Activated CD8-positive, alpha-beta memory T cell treated with anti-CD3 and anti-CD28 coated beads, Interleukin-2, amount 50 U/mL, for 24 hours (primary cell): ENCODE measurements around the gene AIPL1.

Experiments used
- DNase-seq: peaks from one replicate; pipeline ENCODE4 v3.0.0-alpha.2; 2020; ENCODE audit errors: extremely low read depth

Gene AIPL1

GRCh38 chr17:6450926-6451832 lies 16.3 kb upstream of the AIPL1 start:
- DNase-seq: no peak

GRCh38 chr17:6449307-6449706 lies 14.4 kb upstream of the AIPL1 start:
- no peak for DNase-seq

DNA sequence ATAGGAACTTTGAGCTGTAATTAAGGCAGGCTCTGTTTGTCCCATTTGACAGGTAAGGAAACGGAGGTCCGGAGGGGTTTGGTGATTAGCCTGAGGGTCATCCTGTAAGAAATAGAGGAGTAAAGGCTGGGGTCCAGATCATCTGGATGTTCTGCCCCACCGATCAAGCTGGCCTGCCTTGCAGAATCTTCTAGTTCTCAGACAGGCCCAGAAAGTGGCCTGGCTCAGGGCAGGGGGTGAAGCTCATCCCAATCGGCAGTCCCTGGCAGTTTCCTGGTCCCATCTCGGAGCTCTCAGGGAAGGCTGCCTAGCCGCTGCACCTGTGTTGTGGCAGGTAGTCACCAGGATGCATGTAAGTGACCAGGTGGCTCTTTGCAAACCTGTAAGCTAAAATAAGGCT lies 13.6 kb upstream of the AIPL1 start:
- no peak for DNase-seq

- DNase-seq: no peak
Observed at GRCh38 chr17:6446516-6447100, 11.7 kb upstream of the AIPL1 start.

DNA sequence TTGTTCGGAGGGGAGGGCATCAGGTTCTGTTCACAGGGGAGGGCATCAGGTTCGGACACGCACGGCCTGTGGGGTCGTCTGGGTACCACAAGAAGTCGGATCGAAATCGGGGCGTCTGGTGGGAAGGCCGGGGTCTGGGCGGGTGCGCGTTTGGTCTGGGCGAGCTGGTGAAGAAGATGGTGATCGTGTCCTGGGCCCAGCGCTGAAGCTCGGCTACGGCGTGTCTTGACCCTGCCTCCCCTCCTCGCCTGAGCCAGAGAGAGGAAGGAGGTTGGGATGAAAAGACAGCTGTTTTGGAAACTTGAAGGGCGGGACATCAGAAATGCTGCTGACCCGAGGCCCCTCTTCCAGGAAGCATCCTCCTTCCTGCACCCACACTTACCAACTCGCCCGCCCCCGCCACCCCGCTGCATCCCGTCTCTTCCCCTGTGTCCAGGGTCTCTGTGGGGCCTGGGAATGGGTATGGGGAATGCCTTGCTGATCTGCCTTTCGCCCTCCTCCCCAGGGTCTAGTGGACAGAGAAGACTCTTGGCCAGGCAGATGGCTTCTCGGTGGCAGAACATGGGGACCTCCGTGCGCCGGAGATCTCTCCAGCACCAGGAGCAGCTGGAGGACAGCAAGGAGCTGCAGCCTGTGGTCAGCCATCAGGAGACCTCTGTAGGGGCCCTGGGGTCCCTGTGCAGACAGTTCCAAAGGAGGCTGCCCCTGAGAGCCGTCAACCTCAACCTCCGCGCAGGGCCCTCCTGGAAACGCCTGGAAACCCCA lies 9.8 kb upstream of the AIPL1 start:
- DNase-seq: no peak

- peak; percentile 79 for DNase-seq
Observed at GRCh38 chr17:6443692-6444570, 9.0 kb upstream of the AIPL1 start, which contains the start of gene PIMREG. PIMREG (plus strand) TSS chr17:6444455; CDS start chr17:6445111, 656 bp downstream.

DNA sequence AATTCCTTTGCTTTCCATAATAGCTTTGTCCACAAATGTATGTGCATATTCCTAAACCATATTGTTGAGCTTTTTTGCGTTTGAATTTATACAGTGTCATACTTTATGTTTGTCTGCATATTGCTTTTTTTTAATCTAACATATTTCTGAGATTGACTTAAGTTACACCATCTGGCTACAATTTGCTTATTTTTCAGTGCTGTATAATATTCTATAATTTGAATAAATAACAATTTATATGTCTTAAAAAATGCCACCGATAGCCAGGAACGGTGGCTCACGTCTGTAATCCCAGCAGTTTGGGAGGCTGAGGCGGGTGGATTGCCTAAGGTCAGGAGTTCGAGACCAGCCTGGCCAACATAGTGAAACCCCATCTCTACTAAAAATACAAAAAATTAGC lies 7.9 kb upstream of the AIPL1 start:
- DNase-seq: no peak

DNA sequence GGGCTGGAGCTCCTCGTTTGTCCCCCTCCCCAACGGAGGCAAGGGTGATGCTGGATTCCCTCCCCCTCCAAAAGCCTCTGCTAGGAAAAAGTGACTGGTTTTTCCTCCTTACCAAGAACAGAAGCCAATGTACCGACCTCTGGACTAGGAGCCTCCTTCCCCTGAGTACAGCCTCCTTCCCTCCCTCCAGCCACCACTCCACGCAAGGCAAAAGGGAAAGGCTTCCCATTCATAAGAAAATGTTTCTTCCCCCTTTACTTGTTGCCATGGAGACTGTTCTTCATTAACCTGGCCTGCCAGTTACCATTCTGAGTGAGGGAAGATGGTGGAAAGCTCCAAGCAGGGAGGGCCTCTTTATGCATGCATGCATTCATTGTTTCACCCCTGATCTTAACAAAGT lies 5.0 kb upstream of the AIPL1 start:
- no peak for DNase-seq

DNA sequence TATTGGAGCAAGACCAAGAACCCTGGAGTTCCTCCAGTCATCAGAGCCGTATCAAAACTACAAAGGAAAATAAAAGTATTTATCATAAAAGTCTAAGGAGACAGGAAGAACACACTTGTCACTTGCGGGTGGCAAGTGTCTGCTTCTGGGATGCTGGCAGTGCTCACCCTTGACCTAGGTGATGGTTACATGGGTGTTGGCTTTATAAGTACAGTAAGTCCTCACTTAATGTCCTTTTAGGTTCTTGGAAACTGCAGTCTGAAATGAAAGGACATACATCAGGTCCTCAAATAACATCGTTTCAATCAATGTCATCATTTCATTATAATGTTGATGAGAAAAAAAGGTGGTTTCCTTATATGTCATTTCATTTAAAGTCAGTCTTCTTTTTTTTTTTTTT lies 3.0 kb upstream of the AIPL1 start:
- no peak for DNase-seq

DNA sequence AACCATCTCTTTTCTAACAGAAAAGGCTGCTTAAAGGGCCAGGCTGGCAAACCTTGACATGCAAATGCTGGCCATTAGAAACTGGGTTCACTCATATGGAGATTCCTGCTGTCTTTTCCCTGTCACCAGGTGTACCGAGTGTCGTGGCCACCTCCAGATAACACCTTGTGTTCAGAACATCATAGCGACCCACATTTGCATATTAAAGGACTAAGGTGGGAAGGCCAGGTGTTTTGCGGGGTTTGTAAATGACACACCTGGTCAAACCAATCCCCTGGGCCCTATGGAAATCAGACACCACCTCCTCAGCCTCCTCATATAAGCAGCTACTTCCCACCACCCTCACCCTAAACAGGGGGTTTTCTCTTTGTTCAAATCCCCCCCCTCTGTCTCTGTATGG lies 2.5 kb upstream of the AIPL1 start:
- DNase-seq: no peak

DNA sequence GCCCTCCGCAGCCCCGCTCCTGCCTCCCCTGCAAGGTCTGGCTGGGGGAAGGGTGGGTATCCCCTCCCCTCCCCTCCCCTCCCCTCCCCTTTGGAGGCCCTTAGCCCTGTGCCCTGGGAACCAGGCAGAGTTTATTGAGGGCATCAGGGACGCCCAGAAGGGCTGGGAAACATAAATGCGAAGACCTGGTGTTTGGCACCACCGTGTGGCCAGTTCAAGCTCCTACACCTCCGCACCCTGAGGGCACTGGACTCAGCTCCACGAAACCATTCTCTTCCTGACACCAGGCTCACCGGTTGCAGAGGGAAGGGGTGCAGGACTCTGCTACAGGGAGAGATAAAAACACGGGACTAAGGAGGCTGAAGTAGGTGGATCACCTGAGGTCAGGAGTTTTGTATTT lies 1.0 kb upstream of the AIPL1 start:
- peak; percentile 18 for DNase-seq

- no peak for DNase-seq
Observed at GRCh38 chr17:6430769-6431168, 4.2 kb downstream of the AIPL1 start.

- DNase-seq: no peak
Observed at GRCh38 chr17:6429266-6429665, 5.7 kb downstream of the AIPL1 start.

- no peak for DNase-seq
Observed at GRCh38 chr17:6428207-6428965, 6.5 kb downstream of the AIPL1 start.

DNA sequence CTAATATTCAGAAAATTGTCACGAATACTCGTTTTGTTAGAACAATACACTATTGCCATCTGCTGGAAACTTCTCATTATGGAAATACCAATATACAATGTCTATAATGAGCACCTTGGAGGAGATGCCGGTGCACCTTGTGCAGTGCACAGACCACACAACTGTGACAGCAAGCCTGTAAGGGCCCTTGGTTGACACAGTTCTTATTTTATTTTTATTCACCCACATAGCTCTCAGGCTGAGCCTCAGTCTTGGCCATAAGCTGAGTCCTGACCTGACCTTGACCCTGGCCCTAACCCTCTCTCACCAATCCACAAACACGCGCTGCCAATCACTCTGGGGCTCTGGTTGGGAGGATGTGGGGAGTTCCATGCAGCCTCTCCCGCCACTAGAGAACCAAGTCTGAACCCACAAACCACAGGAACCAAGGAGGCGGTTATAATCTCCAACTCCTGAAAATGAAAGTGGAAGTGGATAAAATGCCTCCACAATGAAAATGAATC lies 7.6 kb downstream of the AIPL1 start:
- peak; percentile 19 for DNase-seq

- no peak for DNase-seq
Observed at GRCh38 chr17:6426356-6427101, 8.4 kb downstream of the AIPL1 start.

GRCh38 chr17:6425407-6425806 lies 9.5 kb downstream of the AIPL1 start:
- no peak for DNase-seq

- DNase-seq: no peak
Observed at GRCh38 chr17:6423931-6424330, 11.0 kb downstream of the AIPL1 start.

DNA sequence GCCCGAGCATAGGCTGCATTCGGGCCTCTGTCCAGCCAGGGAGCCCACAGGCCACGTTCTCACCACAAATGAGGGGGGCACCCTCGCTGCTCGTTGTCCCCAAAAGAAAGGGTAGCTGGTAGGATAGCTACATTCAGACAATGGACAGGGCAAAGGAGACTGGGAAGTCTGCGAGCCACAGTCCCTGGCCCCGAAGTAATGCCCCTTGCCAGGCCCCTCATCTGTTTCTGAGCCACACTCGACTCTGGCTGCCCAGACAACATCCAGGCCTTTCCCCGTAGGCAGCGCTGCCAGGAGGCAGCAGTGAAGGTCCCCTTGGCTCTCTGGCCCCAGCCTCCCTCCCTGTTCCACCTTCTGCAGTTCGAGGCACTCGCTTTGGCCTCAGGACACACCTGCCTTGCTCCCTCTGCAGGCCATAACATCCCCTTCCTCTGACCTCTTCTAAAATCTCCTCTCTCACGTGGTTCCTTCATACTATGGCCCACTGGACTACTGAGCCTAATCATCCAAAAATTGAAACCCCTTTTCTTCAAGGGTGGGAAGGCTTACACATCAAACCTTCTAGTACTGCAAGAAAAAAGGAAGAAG lies 12.2 kb downstream of the AIPL1 start:
- no peak for DNase-seq
